Glutamatergic neuron (in vitro differentiated cells): ENCODE data around the gene HNF4A. TPM values are rescaled to one million over a fixed set of nuclear protein-coding genes. Genes with fewer than 3 reads are reported as not detected.
A peak's percentile ranks its signal among the peaks of the same experiment; 100 is the strongest.

Experiments used
- DNase-seq: peaks from one replicate; pipeline ENCODE4 v3.0.0; 2022
- H3K27ac Mint-ChIP-seq: one replicate; pipeline ENCODE4 v1.8.0; 2020; ENCODE audit warnings: mild to moderate bottlenecking, mixed read lengths, inconsistent platforms; ENCODE audit not compliant: unreplicated experiment
- H3K27me3 Mint-ChIP-seq: one replicate; pipeline ENCODE4 v1.8.0; 2020; ENCODE audit warnings: mild to moderate bottlenecking, moderate library complexity, mixed read lengths, inconsistent platforms; ENCODE audit not compliant: unreplicated experiment
- H3K36me3 Mint-ChIP-seq: one replicate; pipeline ENCODE4 v1.8.0; 2020; ENCODE audit warnings: mild to moderate bottlenecking, mixed read lengths, inconsistent platforms; ENCODE audit not compliant: unreplicated experiment
- H3K4me1 Mint-ChIP-seq: one replicate; pipeline ENCODE4 v1.8.0; 2020; ENCODE audit warnings: mild to moderate bottlenecking, low read depth, mixed read lengths, inconsistent platforms; ENCODE audit not compliant: unreplicated experiment
- H3K4me3 Mint-ChIP-seq: one replicate; pipeline ENCODE4 v1.8.0; 2020; ENCODE audit warnings: mild to moderate bottlenecking, mixed read lengths, inconsistent platforms; ENCODE audit not compliant: unreplicated experiment
- H3K9me3 Mint-ChIP-seq: one replicate; pipeline ENCODE4 v1.8.0; 2020; ENCODE audit warnings: mild to moderate bottlenecking, moderate library complexity, mixed read lengths, inconsistent platforms; ENCODE audit not compliant: unreplicated experiment
- long read RNA-seq: library from polyadenylated mRNA; unstranded; transcript quantifications from one replicate; pipeline ENCODE4 v2.0.0, GENCODE V29; 2020; ENCODE audit not compliant: unreplicated experiment
- total RNA-seq: library from RNA; stranded (reverse); fragmentation: NEBNext Ultra II Directional; extraction: Animal tissue kit (Norgen Biotek cat#: 25700); gene quantifications from one replicate; pipeline ENCODE4 v1.2.1, GENCODE V29; 2021; ENCODE audit not compliant: unreplicated experiment
- TF ChIP-seq, protein P1 (sequence below): fragments of 200-600 bp; sonication (generic); IDR thresholded peaks from one replicate; pipeline ENCODE4 v1.5.0; 2021; ENCODE audit not compliant: partially characterized antibody, unreplicated experiment

The HNF4A gene
- total RNA-seq, result not detected
- long read RNA-seq, result 0 reads

DNA sequence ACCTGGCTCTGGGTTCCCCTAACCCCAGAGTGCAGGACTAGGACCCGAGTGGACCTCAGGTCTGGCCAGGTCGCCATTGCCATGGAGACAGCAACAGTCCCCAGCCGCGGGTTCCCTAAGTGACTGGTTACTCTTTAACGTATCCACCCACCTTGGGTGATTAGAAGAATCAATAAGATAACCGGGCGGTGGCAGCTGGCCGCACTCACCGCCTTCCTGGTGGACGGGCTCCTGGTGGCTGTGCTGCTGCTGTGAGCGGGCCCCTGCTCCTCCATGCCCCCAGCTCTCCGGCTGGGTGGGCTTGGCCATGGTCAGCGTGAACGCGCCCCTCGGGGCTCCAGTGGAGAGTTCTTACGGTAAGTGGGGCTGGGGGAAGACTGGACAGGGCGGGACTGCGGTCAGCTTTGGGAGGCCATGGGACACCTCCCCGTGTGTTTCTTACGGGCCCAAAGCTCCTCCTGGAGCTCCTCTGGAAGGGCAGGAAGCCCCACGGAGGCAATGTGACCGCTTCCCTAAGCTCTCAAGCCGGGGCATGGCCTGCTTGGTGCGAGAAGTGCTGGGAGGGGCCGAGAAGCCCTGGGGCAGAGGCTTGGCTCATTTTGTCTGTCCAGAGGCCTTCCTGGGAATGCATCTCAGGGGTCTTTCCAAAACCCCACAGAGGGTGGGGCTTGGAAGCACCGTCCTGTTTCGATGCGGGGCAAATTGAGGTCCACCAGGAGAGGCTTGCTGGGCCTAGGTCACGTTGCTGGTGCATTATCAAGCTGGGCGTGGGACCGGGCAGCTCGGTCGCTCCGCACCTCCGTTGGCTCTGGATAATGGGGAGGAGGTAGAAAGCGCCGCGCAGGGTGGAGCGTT lies at the start of gene HNF4A:
HNF4A (plus strand) TSS at position 202 of the 855 bp plus-strand sequence; CDS start at position 308, 106 bp downstream.
- H3K4me3 Mint-ChIP-seq, result no peak within 1 kb of the TSS
- TF ChIP-seq, protein P1, sequence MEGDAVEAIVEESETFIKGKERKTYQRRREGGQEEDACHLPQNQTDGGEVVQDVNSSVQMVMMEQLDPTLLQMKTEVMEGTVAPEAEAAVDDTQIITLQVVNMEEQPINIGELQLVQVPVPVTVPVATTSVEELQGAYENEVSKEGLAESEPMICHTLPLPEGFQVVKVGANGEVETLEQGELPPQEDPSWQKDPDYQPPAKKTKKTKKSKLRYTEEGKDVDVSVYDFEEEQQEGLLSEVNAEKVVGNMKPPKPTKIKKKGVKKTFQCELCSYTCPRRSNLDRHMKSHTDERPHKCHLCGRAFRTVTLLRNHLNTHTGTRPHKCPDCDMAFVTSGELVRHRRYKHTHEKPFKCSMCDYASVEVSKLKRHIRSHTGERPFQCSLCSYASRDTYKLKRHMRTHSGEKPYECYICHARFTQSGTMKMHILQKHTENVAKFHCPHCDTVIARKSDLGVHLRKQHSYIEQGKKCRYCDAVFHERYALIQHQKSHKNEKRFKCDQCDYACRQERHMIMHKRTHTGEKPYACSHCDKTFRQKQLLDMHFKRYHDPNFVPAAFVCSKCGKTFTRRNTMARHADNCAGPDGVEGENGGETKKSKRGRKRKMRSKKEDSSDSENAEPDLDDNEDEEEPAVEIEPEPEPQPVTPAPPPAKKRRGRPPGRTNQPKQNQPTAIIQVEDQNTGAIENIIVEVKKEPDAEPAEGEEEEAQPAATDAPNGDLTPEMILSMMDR, result no peak
- H3K4me1 Mint-ChIP-seq, result no peaks in the 10 kb centered on the region
- peaks cover 2% of the 10 kb centered on the region for H3K27me3 Mint-ChIP-seq
- H3K9me3 Mint-ChIP-seq, result peaks cover 2% of the 10 kb centered on the region
- H3K36me3 Mint-ChIP-seq, result no peaks in the 10 kb centered on the region
- DNase-seq, result no peak
- H3K27ac Mint-ChIP-seq, result no peak within 1 kb of the TSS

DNA sequence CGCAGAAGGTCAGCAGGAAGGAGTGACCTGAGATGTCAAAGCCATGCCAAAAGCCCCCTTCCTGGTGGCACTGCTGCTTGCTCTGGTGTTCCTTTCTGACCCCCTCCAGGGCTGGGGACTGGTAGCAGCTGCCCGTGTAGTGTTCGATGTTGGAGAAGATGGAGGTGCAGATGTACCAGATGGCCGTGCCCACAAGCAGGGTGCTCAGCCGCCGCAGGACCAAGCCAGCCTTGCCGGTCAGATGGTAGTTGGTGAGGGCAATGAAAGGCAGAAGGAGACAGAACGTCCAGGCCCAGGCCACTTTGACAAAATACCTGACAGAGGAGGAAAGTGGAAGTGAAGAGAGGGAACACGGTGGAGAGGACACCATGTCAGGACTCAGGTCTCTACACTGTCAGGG lies 48.6 kb upstream of the HNF4A start:
- no peaks in the 10 kb centered on the region for H3K36me3 Mint-ChIP-seq
- TF ChIP-seq, protein P1, result no peak
- DNase-seq, result no peak
- H3K4me3 Mint-ChIP-seq, result no peak overlapping the region
- peaks cover 11% of the 10 kb centered on the region for H3K9me3 Mint-ChIP-seq
- H3K27ac Mint-ChIP-seq, result no peak overlapping the region
- H3K4me1 Mint-ChIP-seq, result peaks cover 4% of the 10 kb centered on the region
- H3K27me3 Mint-ChIP-seq, result no peaks in the 10 kb centered on the region

DNA sequence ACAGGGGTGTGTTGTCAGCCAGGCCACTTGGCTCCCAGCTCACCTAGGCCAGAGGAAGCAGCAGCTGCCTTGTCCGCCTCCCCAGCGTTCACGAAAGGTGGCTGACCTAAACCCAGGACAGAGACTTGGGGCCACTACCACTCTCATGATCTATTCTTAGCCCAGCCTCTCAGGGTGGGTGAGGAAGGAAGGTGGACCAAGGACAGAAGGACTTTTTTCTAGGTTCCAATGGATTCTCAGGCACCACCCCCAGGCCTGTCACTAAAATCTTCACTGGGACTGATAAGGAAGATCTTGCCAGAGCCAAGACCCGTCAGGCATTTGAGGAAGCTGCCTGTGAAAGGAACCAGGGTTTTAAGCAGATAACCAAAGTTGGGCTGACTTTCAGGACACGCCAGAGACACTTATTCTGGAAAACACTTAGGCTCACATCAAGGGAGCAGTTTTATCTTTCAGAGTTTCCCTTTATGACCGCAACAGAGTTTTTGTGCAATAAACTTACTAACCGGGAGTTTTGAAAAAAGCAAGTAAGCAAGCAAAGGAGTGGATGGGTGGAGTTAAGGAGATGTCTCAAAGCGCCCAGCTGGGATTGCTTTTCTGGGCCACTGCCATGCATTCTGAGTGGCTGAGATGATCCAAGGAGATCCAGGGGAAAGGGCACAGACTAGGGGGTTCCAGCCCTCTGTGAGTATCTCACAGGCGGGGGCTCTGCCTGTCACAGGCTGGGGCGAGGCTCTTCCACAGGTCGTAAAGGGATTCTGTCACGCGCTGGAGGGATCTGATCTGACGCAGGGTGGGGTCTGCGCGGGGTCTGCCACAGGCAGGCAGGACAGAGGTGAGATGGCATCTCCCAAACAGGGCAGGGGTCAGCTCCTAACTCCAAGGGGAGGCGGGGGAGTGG lies 45.5 kb upstream of the HNF4A start:
- peak; percentile 18 for DNase-seq
- peaks cover 11% of the 10 kb centered on the region for H3K9me3 Mint-ChIP-seq
- no peaks in the 10 kb centered on the region for H3K27me3 Mint-ChIP-seq
- H3K4me1 Mint-ChIP-seq, result peaks cover 4% of the 10 kb centered on the region
- H3K4me3 Mint-ChIP-seq, result peak overlapping the region; percentile 95
- TF ChIP-seq, protein P1, result no peak
- H3K36me3 Mint-ChIP-seq, result no peaks in the 10 kb centered on the region
- H3K27ac Mint-ChIP-seq, result peak overlapping the region; percentile 57

DNA sequence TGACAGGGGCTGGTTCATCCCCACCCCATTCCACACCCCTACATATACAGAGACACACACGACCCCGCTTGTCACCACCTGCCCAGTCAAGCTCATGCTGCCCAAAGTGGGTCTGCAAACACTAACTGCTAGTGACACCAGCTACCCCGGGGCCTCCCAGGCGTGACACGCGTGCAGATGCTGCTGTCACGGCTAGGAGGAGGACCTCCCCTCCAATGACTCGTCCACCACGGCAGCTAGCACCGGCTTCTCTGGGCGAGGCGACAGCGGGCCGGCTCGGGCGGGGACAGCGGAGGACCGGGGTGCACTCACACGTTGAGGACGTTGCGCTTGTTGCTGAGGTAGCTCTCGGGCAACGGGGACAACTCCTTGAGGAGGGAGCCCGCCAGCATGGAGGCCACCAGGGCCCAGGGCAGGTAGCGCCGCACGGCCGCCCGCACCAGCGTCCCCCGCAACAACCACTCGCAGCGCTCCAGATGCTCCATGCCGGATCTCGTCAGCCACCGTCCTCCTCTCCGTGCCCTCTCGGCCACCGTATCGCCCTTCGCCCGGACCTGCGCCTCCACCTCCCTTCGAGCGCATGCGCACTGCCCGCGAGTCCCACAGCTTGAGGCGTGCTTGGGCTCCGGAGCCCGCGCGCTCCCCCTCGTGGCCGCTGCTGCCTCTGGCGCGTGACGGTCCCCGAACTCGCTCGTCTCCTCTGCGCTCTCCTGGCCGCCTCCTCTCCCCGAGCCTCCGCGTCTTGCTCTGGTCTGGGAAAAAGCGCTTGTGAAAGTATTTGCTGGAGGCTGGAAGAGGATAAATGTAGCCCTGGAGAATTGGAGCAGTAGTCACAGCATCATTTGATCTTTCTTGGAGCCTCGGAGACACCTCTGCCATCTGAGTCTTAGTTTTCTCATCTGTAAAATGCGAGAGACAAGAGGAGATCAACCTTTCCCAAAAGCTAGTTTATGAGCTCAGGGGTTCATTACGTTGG lies 44.5 kb upstream of the HNF4A start, which contains the start of gene FITM2:
FITM2 (minus strand) TSS at position 539 of the 976 bp plus-strand sequence; CDS start at position 485, 54 bp downstream.
- no peaks in the 10 kb centered on the region for H3K27me3 Mint-ChIP-seq
- peak within 1 kb of the TSS; percentile 64 for H3K27ac Mint-ChIP-seq
- H3K4me3 Mint-ChIP-seq, result peak within 1 kb of the TSS; percentile 95
- H3K36me3 Mint-ChIP-seq, result no peaks in the 10 kb centered on the region
- H3K9me3 Mint-ChIP-seq, result peaks cover 11% of the 10 kb centered on the region
- peak; percentile 100 for DNase-seq
- TF ChIP-seq, protein P1, result peak; percentile 90
- peaks cover 4% of the 10 kb centered on the region for H3K4me1 Mint-ChIP-seq
